Measurements from ENCODE around the gene GLRX5. TPM values are rescaled to one million over a fixed set of nuclear protein-coding genes. Genes with fewer than 3 reads are reported as not detected.
"Not testable (repeated sequence)": the region's sequence is repeated elsewhere in the genome, so short reads cannot be mapped to it uniquely, and the experiment has no call there.

GLRX5 gene
- total RNA-seq, 1 donor from 2014 or later: 48.9 TPM

DNA sequence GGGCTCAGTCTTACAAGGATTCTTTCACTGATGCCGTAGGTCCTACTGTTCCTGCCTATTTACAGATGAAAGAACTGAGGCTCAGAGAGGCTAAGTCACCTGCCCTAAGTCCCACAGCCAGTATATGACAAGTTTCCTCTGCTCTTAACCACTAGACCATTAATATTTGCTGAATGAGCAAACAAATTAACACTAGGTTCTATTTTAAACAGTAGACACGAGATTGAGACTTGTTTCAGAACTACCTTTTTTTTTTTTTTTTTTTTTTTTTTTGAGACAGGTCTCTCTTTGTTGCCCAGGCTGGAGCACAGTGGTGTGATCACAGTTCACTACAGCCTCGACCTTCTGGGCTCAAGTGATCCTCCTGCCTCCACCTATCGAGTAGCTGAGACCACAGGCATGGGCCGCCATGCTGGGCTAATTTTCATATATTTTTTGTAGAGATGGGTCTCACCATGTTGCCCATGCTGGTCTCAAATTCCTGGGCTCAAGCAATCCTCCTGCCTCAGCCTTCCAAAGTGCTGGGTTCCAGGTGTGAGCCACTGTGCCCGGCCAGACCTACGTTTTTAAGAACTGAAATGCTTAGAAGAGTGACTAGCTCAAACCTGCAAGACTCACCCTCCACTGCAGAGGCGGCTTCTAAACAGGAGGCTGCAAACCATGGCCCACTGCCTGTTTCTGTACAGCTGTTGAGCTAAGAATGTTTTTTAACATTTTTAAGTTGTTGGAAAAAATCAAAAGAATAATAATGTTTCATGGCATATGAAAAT is 31.3 kb upstream of the GLRX5 start:
- Mint-ChIP-seq H3K27ac (peak overlapping the region; percentile 29), H3K4me3 (no peak overlapping the region), H3K9me3 (no peaks in the 10 kb centered on the region), H3K27me3 (ENCODE audit: insufficient read depth) (no peaks in the 10 kb centered on the region), H3K36me3 (ENCODE audit: low read depth) (peaks cover 27% of the 10 kb centered on the region), H3K4me1 (ENCODE audit: low read depth) (peaks cover 87% of the 10 kb centered on the region)
- DNase-seq (ENCODE audit: low spot score): no peak
- intact Hi-C loops (cut with micrococcal nuclease): loop anchor here (1.0 kb wide), 3 partner anchors 7 to 20 kb away; partner anchors contain the start of gene SYNE3

DNA sequence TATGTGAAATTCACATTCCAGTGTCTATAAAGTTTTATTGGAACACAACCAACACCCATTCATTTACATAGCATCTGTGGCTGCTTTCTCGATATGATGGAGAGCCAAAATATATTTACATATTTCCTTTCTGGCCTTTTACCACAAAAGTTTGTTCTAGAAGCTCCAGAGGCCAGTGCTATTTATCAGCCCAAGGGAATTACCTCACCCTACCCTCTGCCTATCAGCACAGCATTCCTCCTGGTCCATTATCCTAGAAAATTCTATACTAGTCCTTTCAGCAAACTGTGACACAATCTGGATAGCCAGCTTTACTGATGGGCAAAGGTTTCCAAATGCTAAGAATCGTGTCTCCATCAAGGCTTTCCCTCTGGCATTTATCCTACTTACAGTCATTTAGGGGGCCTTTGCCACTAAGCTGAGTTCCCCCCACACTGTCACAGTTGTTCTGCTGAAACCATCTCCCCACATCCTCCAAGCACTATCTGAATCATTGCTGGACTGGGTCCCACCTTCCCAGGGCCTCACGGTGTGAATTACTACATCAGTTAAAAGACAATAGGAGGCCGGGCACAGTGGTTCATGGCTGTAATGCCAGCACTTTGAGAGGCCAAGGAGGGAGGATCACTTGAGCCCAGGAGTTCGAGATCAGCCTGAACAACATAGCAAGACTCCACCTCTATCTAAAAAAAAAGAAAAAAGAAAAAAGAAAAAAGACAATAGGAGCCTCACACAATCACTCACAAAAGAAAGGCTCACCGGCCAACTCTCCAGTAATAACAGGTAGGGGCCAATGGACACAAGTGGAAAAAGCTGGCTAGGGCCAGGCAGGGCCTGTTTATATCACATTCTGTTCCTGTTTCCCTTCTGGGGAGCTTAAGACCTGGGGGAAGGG is 30.5 kb upstream of the GLRX5 start:
- H3K4me1 Mint-ChIP-seq (ENCODE audit: low read depth): peaks cover 86% of the 10 kb centered on the region
- H3K9me3 Mint-ChIP-seq: no peaks in the 10 kb centered on the region
- H3K27me3 Mint-ChIP-seq (ENCODE audit: insufficient read depth): no peaks in the 10 kb centered on the region
- no peak for DNase-seq (ENCODE audit: low spot score)
- peaks cover 29% of the 10 kb centered on the region for H3K36me3 Mint-ChIP-seq (ENCODE audit: low read depth)
- peak overlapping the region; percentile 91 for H3K27ac Mint-ChIP-seq
- intact Hi-C loops (cut with micrococcal nuclease): loop anchor here (1.0 kb wide), 3 partner anchors 8 to 19 kb away; partner anchors contain the start of gene SYNE3
- H3K4me3 Mint-ChIP-seq: no peak overlapping the region

DNA sequence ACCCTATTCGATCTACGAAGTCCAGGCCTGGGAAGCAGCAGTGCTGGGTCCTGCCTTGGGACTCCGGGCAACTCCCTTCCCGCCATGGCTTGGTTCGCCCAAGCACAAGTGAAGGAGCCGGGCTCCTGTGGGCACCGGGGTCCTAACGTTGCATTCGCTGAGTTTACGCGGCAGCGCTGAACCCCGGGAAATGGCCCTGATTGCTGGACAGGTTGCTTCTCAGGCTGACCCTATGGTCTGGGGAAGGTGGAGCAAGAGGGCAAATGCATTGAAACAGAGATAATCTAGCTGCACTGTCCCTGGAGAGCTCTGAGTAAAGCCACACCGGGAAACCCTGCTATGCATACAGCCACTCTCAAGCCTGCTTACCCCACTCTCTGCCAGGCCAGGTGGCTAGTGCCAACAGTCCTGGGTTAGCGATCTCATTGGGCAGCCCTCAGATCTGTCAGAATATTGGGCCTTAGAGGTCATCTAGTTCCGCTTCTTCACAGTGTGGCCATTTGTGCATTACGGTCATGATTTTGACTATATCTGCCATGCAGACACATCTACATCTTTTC is 29.7 kb upstream of the GLRX5 start:
- Mint-ChIP-seq H3K4me1 (ENCODE audit: low read depth) (peaks cover 89% of the 10 kb centered on the region), H3K27ac (no peak overlapping the region), H3K9me3 (no peaks in the 10 kb centered on the region), H3K36me3 (ENCODE audit: low read depth) (peaks cover 34% of the 10 kb centered on the region), H3K27me3 (ENCODE audit: insufficient read depth) (no peaks in the 10 kb centered on the region), H3K4me3 (no peak overlapping the region)
- DNase-seq (ENCODE audit: low spot score): no peak
- intact Hi-C loops (cut with micrococcal nuclease): no loop called here

DNA sequence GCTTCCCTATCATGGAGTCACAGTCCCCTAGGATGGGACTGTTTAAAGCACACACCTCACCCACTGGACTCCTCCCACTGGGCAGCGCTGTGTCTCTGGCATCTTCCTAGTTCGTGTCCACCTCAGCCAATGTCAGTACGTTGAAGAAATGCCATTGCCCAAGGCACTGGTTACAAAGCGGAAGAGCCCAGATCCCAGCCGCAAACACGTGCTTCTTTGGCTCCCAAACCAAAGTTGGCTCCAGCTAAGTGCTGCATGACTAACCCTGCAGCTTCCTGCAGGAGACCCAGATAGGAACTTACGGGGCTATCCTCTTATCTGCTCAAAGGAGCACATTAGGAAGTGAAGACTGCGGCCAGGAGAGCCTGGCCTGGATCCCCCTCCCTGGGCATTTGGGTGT is 27.7 kb upstream of the GLRX5 start:
- intact Hi-C loops (cut with micrococcal nuclease): loop anchor here (1.0 kb wide), 1 partner anchor 9 kb away; no protein-coding TSS in a partner anchor
- Mint-ChIP-seq H3K36me3 (ENCODE audit: low read depth) (peaks cover 32% of the 10 kb centered on the region), H3K4me1 (ENCODE audit: low read depth) (peaks cover 89% of the 10 kb centered on the region), H3K27me3 (ENCODE audit: insufficient read depth) (no peaks in the 10 kb centered on the region), H3K9me3 (no peaks in the 10 kb centered on the region), H3K4me3 (peak overlapping the region; percentile 15), H3K27ac (no peak overlapping the region)
- DNase-seq (ENCODE audit: low spot score): no peak

DNA sequence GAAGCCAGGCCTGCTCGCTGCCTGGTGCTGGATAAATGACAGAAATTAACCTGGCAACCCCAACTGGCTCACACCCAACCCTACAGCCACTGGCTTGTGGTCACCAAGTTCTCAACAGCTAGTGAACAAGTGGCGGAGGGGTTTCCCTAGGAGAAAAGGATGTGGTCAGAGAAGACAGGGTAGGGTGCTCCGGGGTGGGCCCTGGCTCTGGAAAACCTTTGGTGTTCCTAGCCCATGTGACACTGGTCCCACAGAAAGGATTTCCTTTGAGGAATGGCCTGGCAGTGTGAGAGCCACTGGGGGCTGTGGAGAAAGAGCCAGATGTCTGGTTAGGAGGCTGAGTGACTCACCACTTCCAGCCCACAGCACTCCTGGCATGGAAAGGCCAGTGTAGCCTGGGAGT is 27.1 kb upstream of the GLRX5 start:
- peaks cover 84% of the 10 kb centered on the region for H3K4me1 Mint-ChIP-seq (ENCODE audit: low read depth)
- DNase-seq (ENCODE audit: low spot score): no peak
- H3K36me3 Mint-ChIP-seq (ENCODE audit: low read depth): peaks cover 29% of the 10 kb centered on the region
- peak overlapping the region; percentile 72 for H3K27ac Mint-ChIP-seq
- no peaks in the 10 kb centered on the region for H3K9me3 Mint-ChIP-seq
- H3K27me3 Mint-ChIP-seq (ENCODE audit: insufficient read depth): no peaks in the 10 kb centered on the region
- intact Hi-C loops (cut with micrococcal nuclease): loop anchor here (1.0 kb wide), 1 partner anchor 9 kb away; no protein-coding TSS in a partner anchor
- peak overlapping the region; percentile 30 for H3K4me3 Mint-ChIP-seq

DNA sequence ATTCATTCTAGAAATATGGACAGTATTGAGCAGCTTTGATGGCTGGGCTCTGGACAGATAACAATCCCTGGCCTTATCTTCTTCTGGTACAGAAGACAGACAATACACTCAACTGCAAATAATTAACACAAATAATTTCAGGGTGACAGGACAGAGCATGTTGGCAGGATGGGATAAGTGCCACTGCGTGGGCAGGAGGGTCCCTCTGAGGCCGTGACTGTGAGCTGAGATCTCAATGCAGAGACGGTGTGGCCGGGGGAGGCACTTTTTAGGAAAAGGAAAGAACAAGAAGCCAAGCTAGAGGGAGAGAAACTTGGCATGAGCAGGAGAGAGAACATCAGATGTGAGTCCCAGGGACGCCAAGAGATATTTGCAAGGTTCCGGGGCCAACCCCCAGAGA is 26.5 kb upstream of the GLRX5 start:
- no peak overlapping the region for H3K4me3 Mint-ChIP-seq
- peaks cover 32% of the 10 kb centered on the region for H3K36me3 Mint-ChIP-seq (ENCODE audit: low read depth)
- H3K4me1 Mint-ChIP-seq (ENCODE audit: low read depth): peaks cover 84% of the 10 kb centered on the region
- no peaks in the 10 kb centered on the region for H3K9me3 Mint-ChIP-seq
- intact Hi-C loops (cut with micrococcal nuclease): no loop called here
- no peaks in the 10 kb centered on the region for H3K27me3 Mint-ChIP-seq (ENCODE audit: insufficient read depth)
- peak overlapping the region; percentile 72 for H3K27ac Mint-ChIP-seq
- DNase-seq (ENCODE audit: low spot score): no peak

DNA sequence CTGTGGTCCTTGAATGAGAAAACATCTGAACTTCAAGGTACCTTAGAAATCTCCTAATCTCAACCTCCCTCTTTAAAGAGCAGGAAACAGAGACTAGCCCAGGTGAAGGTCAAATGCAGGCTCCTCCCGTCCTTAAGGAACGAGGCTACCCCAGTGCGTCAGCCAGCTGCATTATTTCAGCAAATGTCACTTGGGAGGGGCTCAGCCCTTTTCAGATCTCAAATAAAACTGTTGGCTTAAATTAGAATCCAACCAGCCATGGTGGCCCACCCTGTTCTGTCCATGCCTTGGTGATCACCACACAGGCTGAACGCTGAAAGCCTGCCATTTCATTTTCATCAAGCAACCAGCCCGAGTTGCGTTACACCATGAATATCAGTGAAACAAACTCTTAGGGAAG is 25.4 kb upstream of the GLRX5 start:
- DNase-seq (ENCODE audit: low spot score): no peak
- Mint-ChIP-seq H3K9me3 (no peaks in the 10 kb centered on the region), H3K4me3 (no peak overlapping the region), H3K36me3 (ENCODE audit: low read depth) (peaks cover 28% of the 10 kb centered on the region), H3K27me3 (ENCODE audit: insufficient read depth) (no peaks in the 10 kb centered on the region), H3K27ac (peak overlapping the region; percentile 9), H3K4me1 (ENCODE audit: low read depth) (peaks cover 83% of the 10 kb centered on the region)
- intact Hi-C loops (cut with micrococcal nuclease): no loop called here

DNA sequence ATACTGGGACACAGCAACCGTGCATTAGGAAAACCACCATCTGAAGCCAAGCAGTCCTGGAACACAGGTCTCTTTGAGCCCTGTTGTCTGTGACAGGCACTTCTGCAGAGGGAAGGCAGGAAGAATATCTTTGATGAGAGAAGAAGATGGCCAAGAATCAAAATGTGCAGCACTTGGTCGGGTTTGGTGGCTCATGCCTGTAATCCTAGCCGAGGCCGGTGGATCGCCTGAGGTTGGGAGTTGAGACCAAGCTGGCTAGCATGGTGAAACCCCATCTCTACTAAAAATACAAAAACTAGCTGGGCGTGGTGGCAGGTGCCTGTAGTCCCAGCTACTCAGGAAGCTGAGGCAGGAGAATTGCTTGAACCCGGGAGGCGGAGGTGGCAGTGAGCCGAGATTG is 24.5 kb upstream of the GLRX5 start:
- Mint-ChIP-seq H3K4me1 (ENCODE audit: low read depth) (peaks cover 81% of the 10 kb centered on the region), H3K36me3 (ENCODE audit: low read depth) (peaks cover 28% of the 10 kb centered on the region), H3K27ac (peak overlapping the region; percentile 67)
- H3K4me3 Mint-ChIP-seq; intact Hi-C loops (cut with micrococcal nuclease); H3K27me3 Mint-ChIP-seq (ENCODE audit: insufficient read depth); H3K9me3 Mint-ChIP-seq; DNase-seq (ENCODE audit: low spot score): not testable (repeated sequence)

DNA sequence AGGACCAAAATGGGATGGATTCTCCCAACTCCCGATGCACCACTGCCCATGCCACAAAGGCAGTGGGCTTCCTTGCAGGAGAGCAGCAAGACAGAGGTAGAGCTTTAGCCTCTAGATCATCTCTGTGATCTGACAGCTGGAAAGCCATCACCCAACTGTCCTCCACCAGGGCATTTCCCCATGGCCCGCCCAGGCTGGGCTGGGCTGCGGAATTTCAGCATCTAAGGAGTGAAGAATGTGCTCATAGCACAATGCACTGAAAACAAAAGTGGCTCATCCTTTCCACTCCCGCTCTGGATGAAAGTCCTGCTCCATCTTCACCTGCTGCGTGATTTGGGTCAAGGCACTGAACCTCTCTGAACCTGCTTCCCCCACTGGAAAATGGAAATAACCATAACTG is 24.0 kb upstream of the GLRX5 start:
- Mint-ChIP-seq H3K27ac (no peak overlapping the region), H3K4me3 (no peak overlapping the region), H3K9me3 (no peaks in the 10 kb centered on the region), H3K36me3 (ENCODE audit: low read depth) (peaks cover 26% of the 10 kb centered on the region), H3K4me1 (ENCODE audit: low read depth) (peaks cover 81% of the 10 kb centered on the region), H3K27me3 (ENCODE audit: insufficient read depth) (no peaks in the 10 kb centered on the region)
- intact Hi-C loops (cut with micrococcal nuclease): no loop called here
- DNase-seq (ENCODE audit: low spot score): no peak

DNA sequence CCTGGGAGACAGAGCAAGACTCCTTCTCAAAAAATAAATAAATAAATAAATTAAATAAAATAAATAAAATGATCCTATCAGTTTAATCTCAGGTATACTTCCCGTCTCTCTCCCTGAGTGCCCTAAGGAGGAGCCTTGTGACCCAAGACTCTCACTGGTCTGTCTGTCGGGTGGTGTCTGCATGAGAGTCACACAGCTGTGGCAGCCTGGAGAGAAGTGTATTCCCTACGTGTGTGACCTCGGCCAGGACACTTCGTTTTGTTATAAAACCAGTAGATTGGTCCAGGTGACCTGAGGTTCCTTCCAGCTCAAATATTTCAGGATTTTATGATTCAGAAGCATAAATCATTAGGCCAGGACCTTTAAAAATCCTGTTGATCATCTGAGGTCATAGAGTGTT is 23.2 kb upstream of the GLRX5 start:
- Mint-ChIP-seq H3K9me3 (no peaks in the 10 kb centered on the region), H3K27ac (no peak overlapping the region), H3K4me3 (no peak overlapping the region), H3K4me1 (ENCODE audit: low read depth) (peaks cover 74% of the 10 kb centered on the region), H3K27me3 (ENCODE audit: insufficient read depth) (no peaks in the 10 kb centered on the region), H3K36me3 (ENCODE audit: low read depth) (peaks cover 26% of the 10 kb centered on the region)
- intact Hi-C loops (cut with micrococcal nuclease): no loop called here
- DNase-seq (ENCODE audit: low spot score): no peak

DNA sequence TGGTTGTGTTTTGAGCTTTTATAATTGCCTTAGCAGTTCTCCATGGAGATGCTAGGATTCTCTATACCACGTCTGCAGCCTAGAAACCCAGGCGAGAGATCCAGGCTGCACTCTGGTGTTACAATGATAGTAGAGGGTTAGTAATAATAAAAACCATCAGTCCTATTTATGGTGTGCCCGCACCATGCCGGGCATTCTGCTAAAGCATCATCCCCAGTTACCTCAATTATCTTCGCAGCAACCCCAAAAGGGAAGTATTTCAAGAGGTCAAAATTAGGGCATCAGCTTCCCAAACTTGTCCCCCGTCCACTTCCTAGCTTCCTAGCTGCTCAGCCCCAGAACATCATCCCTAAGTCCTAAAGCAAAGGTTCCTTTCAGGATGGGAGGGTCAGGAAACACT is 21.6 kb upstream of the GLRX5 start:
- H3K27me3 Mint-ChIP-seq (ENCODE audit: insufficient read depth): no peaks in the 10 kb centered on the region
- no peaks in the 10 kb centered on the region for H3K9me3 Mint-ChIP-seq
- peak overlapping the region; percentile 31 for H3K27ac Mint-ChIP-seq
- H3K4me1 Mint-ChIP-seq (ENCODE audit: low read depth): peaks cover 73% of the 10 kb centered on the region
- intact Hi-C loops (cut with micrococcal nuclease): no loop called here
- H3K4me3 Mint-ChIP-seq: peak overlapping the region; percentile 19
- H3K36me3 Mint-ChIP-seq (ENCODE audit: low read depth): peaks cover 24% of the 10 kb centered on the region
- DNase-seq (ENCODE audit: low spot score): no peak

DNA sequence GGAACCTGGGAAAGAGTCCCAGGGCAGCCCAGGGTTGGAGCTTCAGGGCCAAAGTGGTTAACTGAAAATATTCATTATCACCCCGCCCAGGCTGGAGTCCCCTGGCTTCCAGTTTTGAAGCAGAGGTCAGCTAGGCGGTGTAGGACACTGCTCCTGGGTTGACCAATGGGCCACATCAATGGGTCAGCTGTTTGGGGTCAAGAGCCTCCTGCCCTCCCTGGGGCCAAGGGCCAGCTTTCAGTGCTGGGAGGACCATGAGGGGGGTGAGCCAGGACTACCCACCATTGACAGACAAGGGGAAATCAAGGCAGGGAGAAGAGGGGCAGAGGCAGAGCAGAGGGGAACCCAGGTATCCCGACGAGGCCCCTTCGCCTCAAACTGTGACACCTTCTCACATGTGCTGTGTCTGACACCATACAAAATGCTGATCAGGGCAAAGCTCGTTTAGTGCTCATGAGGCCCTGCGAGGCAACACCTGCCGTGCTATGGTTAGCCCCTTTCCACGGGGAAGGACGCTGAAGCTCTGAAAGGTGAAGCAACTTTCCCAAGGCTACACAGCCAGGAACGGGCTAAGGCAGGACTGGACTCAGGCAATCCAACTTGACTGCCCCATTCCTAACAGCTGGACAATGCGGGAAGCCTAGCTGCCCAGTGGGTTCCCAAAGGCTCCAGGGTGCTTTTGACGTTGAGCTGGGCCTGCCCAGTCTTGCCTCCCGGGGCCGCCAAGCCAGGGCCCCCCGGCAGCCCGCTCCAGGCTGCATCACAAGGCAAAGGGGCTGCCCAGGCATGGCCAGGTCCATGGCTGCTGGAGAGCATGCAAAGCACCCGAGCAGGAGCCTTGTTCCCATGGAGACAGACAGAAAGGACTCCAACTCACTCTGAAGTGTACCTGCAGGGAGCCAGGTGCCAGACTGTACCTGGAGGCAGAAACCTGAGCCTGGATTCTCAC is 20.4 kb upstream of the GLRX5 start:
- Mint-ChIP-seq H3K36me3 (ENCODE audit: low read depth) (peaks cover 19% of the 10 kb centered on the region), H3K4me3 (peak overlapping the region; percentile 93)

More for the DNA sequence above, 20.4 kb upstream of the GLRX5 start:
- no peak for DNase-seq (ENCODE audit: low spot score)
- Mint-ChIP-seq H3K4me1 (ENCODE audit: low read depth) (peaks cover 74% of the 10 kb centered on the region), H3K27me3 (ENCODE audit: insufficient read depth) (no peaks in the 10 kb centered on the region), H3K27ac (peak overlapping the region; percentile 94), H3K9me3 (no peaks in the 10 kb centered on the region)
- intact Hi-C loops (cut with micrococcal nuclease): loop anchor here (5.0 kb wide), 2 partner anchors 357 to 848 kb away; partner anchors contain the start of genes ATG2B, DICER1 and GSKIP
